Subcutaneous abdominal adipose tissue (tissue), 5 donors: ENCODE data around the gene NEBL.

Experiments used
- H3K27ac ChIP-seq: one replicate; pipeline ENCODE4 v1.7.0; 2013; ENCODE audit warnings: low read depth, mild to moderate bottlenecking, inconsistent platforms, low read length, moderate library complexity
- H3K27me3 ChIP-seq, 5 donors: one replicate each; pipeline ENCODE4 v1.7.0; 2013; ENCODE audit warnings: low read length in 5 of 5, inconsistent platforms in 1 of 5; ENCODE audit not compliant: control insufficient read depth in 5 of 5, insufficient read depth in 4 of 5
- H3K36me3 ChIP-seq, 5 donors: one replicate each; pipeline ENCODE4 v1.7.0; 2013; ENCODE audit warnings: low read length in 5 of 5; ENCODE audit not compliant: control insufficient read depth in 5 of 5, insufficient read depth in 5 of 5
- H3K4me1 ChIP-seq, 5 donors: one replicate each; pipeline ENCODE4 v1.7.0; 2013; ENCODE audit warnings: low read length in 5 of 5, mild to moderate bottlenecking in 3 of 5, moderate library complexity in 1 of 5; ENCODE audit not compliant: control insufficient read depth in 5 of 5, insufficient read depth in 5 of 5
- H3K4me3 ChIP-seq, 5 donors: one replicate each; pipeline ENCODE4 v1.7.0; 2013; ENCODE audit warnings: low read length in 5 of 5, low read depth in 1 of 5
- H3K9ac ChIP-seq, 5 donors: one replicate each; pipeline ENCODE4 v1.7.0; 2013; ENCODE audit warnings: low read length in 5 of 5, mild to moderate bottlenecking in 4 of 5, moderate library complexity in 3 of 5
- H3K9me3 ChIP-seq, 5 donors: one replicate each; pipeline ENCODE4 v1.7.0; 2013; ENCODE audit warnings: low read length in 5 of 5; ENCODE audit not compliant: control insufficient read depth in 5 of 5
- donor health status: healthy.
- donor health status: healthy.
- donor health status: healthy.
- donor health status: healthy.
- donor health status: healthy.

Gene NEBL

GRCh38 chr10:20743942-20744341 lies 153.2 kb downstream of the NEBL start:
- Histone ChIP-seq H3K4me3 (no peak overlapping the region), H3K9me3 (peaks cover 0 to 9% (median 0%) of the 10 kb centered on the region in 5 donors), H3K27me3 (peaks cover 0 to 2% (median 0%) of the 10 kb centered on the region in 5 donors), H3K36me3 (no peaks in the 10 kb centered on the region), H3K4me1 (no peaks in the 10 kb centered on the region), H3K9ac (no peak overlapping the region), H3K27ac (no peak overlapping the region)

GRCh38 chr10:20742737-20743541 lies 154.2 kb downstream of the NEBL start:
- Histone ChIP-seq H3K36me3 (no peaks in the 10 kb centered on the region), H3K9ac (no peak overlapping the region), H3K4me1 (no peaks in the 10 kb centered on the region), H3K4me3 (no peak overlapping the region), H3K27ac (no peak overlapping the region), H3K27me3 (peaks cover 0 to 2% (median 0%) of the 10 kb centered on the region in 5 donors), H3K9me3 (peaks cover 0 to 3% (median 0%) of the 10 kb centered on the region in 5 donors)

GRCh38 chr10:20740120-20740519 lies 157.0 kb downstream of the NEBL start:
- Histone ChIP-seq H3K27me3 (peaks cover 0 to 2% (median 0%) of the 10 kb centered on the region in 5 donors), H3K4me1 (no peaks in the 10 kb centered on the region), H3K36me3 (no peaks in the 10 kb centered on the region), H3K4me3 (no peak overlapping the region), H3K27ac (no peak overlapping the region), H3K9ac (no peak overlapping the region), H3K9me3 (no peaks in the 10 kb centered on the region)

- Histone ChIP-seq H3K27me3 (peaks cover 0 to 2% (median 0%) of the 10 kb centered on the region in 5 donors), H3K9me3 (no peaks in the 10 kb centered on the region), H3K36me3 (no peaks in the 10 kb centered on the region), H3K27ac (no peak overlapping the region), H3K9ac (no peak overlapping the region), H3K4me3 (no peak overlapping the region), H3K4me1 (no peaks in the 10 kb centered on the region)
These were observed 160.0 kb downstream of the NEBL start for GRCh38 chr10:20737107-20737506.
